ENCODE results near the gene PDE3A.

- TF ChIP-seq CTCF (IDR thresholded peaks at IDR 0.05; ENCODE audit: poor library complexity) (no peak), EZH2phosphoT487 (IDR thresholded peaks at IDR 0.05; ENCODE audit: low read depth, severe bottlenecking, unreplicated experiment) (no peak), EZH2 (IDR thresholded peaks at IDR 0.05; ENCODE audit: borderline replicate concordance) (no peak)
These were observed 289.2 kb downstream of the PDE3A start for GRCh38 chr12:20657496-20657895.

Measured in hepatocyte (in vitro differentiated cells).